NCI-H1436 treated with DMSO at 0.1 percent for 48 hours (cell line): ENCODE results near the gene IL34.

Source experiments
- DNase-seq: peaks from one replicate; lab custom pipeline; 2025; lab: John Stamatoyannopoulos, UW

Gene IL34

GRCh38 chr16:70689035-70689969 is 42.9 kb downstream of the IL34 start:
- no peak for DNase-seq

GRCh38 chr16:70689970-70690891 is 43.9 kb downstream of the IL34 start:
- DNase-seq, result no peak

- DNase-seq, result no peak
Observed at GRCh38 chr16:70691223-70692129, 45.1 kb downstream of the IL34 start.

GRCh38 chr16:70692130-70692872 is 45.9 kb downstream of the IL34 start:
- no peak for DNase-seq

GRCh38 chr16:70692873-70693671 is 46.7 kb downstream of the IL34 start:
- DNase-seq, result no peak

GRCh38 chr16:70694088-70694867 is 47.9 kb downstream of the IL34 start:
- no peak for DNase-seq

GRCh38 chr16:70694868-70695218 is 48.5 kb downstream of the IL34 start:
- DNase-seq, result no peak

GRCh38 chr16:70695331-70696070 is 49.1 kb downstream of the IL34 start:
- no peak for DNase-seq

- no peak for DNase-seq
Observed at GRCh38 chr16:70696355-70696754, 50.0 kb downstream of the IL34 start.

- no peak for DNase-seq
Observed at GRCh38 chr16:70696952-70697593, 50.7 kb downstream of the IL34 start.

GRCh38 chr16:70697594-70698170 is 51.3 kb downstream of the IL34 start:
- no peak for DNase-seq

- DNase-seq, result no peak
Observed at GRCh38 chr16:70698901-70699300, 52.5 kb downstream of the IL34 start.

- DNase-seq, result no peak
Observed at GRCh38 chr16:70699696-70700095, 53.3 kb downstream of the IL34 start.

- no peak for DNase-seq
Observed at GRCh38 chr16:70700101-70701020, 54.0 kb downstream of the IL34 start.

GRCh38 chr16:70701036-70701435 is 54.7 kb downstream of the IL34 start:
- no peak for DNase-seq

GRCh38 chr16:70701596-70701995 is 55.2 kb downstream of the IL34 start:
- no peak for DNase-seq

GRCh38 chr16:70701998-70702397 is 55.6 kb downstream of the IL34 start:
- no peak for DNase-seq
